H1 (cell line): Measurements from ENCODE around the gene TNFRSF8. TPM values are rescaled to one million over a fixed set of nuclear protein-coding genes. Genes with fewer than 3 reads are reported as not detected.
"Not testable (repeated sequence)": the region's sequence is repeated elsewhere in the genome, so short reads cannot be mapped to it uniquely, and the experiment has no call there.

Source experiments
- CTCF ChIA-PET: fragments of 300-600 bp; sonication (Branson Sonifier 250); formaldehyde crosslinking; loops from one replicate; lab custom pipeline; 2021; ENCODE audit not compliant: partially characterized antibody; lab: Charles Lee
- POLR2A ChIA-PET: fragments of 300-600 bp; sonication (Branson Sonifier 250); formaldehyde crosslinking; loops from one replicate; lab custom pipeline; 2021; ENCODE audit warnings: inconsistent platforms; ENCODE audit not compliant: partially characterized antibody; lab: Charles Lee
- DNase-seq, 2 experiments: peaks; one replicate each; pipeline versions ENCODE4 v3.0.0 to v3.0.0-alpha.2; 2010 to 2022; ENCODE audit warnings: low spot score in 2 of 2, low read depth in 1 of 2, mixed read lengths in 1 of 2
- FAIRE-seq: peaks from 2 replicates; lab custom pipeline; 2011; peaks lifted over from hg19 to GRCh38; lab: Jason Lieb, UNC
- H2AFZ ChIP-seq: 2 replicates; pipeline ENCODE4 v1.8.1; 2012; ENCODE audit warnings: low read length, inconsistent platforms
- H2AK5ac ChIP-seq: 2 replicates; pipeline ENCODE4 v1.6.1; 2013; ENCODE audit warnings: low read depth, low read length
- H2BK120ac ChIP-seq: replicated peaks from 2 replicates; pipeline ENCODE3; 2013; ENCODE audit warnings: low read depth, low read length, inconsistent platforms
- H2BK12ac ChIP-seq: 2 replicates; pipeline ENCODE4 v1.6.1; 2013; ENCODE audit warnings: low read depth, low read length
- H2BK15ac ChIP-seq: 2 replicates; pipeline ENCODE4 v1.6.1; 2013; ENCODE audit warnings: low read length
- H2BK20ac ChIP-seq: 2 replicates; pipeline ENCODE4 v1.6.1; 2013; ENCODE audit warnings: low read length
- H2BK5ac ChIP-seq: 2 replicates; pipeline ENCODE4 v1.6.1; 2013; ENCODE audit warnings: low read depth, low read length
- H3K14ac ChIP-seq: 2 replicates; pipeline ENCODE4 v1.6.1; 2013; ENCODE audit warnings: inconsistent platforms; ENCODE audit not compliant: insufficient read length
- H3K18ac ChIP-seq: 2 replicates; pipeline ENCODE4 v1.6.1; 2013; ENCODE audit warnings: low read length; ENCODE audit errors: extremely low read depth
- H3K23ac ChIP-seq: 2 replicates; pipeline ENCODE4 v1.6.1; 2013; ENCODE audit warnings: inconsistent platforms; ENCODE audit not compliant: insufficient read length
- H3K23me2 ChIP-seq: 2 replicates; pipeline ENCODE4 v1.6.1; 2013; ENCODE audit warnings: low read depth, low read length
- H3K27ac ChIP-seq: 2 replicates; pipeline ENCODE4 v1.6.1; 2011; ENCODE audit warnings: low read depth, low read length, inconsistent platforms
- H3K27me3 ChIP-seq, 4 experiments: replicated peaks in 1 of 4; 1 replicate in 1 of 4; 2 replicates in 3 of 4; pipeline versions ENCODE4 v1.6.1 to v1.8.1; 2011 to 2013; ENCODE audit warnings: low read length in 3 of 4, mild to moderate bottlenecking in 3 of 4, inconsistent platforms in 2 of 4, mixed read lengths in 2 of 4, moderate library complexity in 1 of 4; ENCODE audit not compliant: control insufficient read depth in 3 of 4, insufficient read depth in 3 of 4; ENCODE audit errors: extremely low read depth in 1 of 4
- H3K36me3 ChIP-seq, 4 experiments: 2 replicates each; pipeline versions ENCODE4 v1.6.1 to v1.8.1; 2011 to 2013; ENCODE audit warnings: mild to moderate bottlenecking in 4 of 4, low read length in 3 of 4, moderate library complexity in 2 of 4, control low read depth in 1 of 4, inconsistent platforms in 1 of 4; ENCODE audit not compliant: insufficient read depth in 4 of 4, control insufficient read depth in 2 of 4
- H3K4ac ChIP-seq: replicated peaks from 2 replicates; pipeline ENCODE3; 2013; ENCODE audit warnings: low read length, low read depth, mixed read lengths, inconsistent platforms; ENCODE audit not compliant: insufficient read length
- H3K4me1 ChIP-seq, 4 experiments: replicated peaks in 1 of 4; 1 replicate in 1 of 4; 2 replicates in 3 of 4; pipeline versions ENCODE4 v1.6.1 to v1.8.1; 2011 to 2013; ENCODE audit warnings: low read length in 3 of 4, inconsistent platforms in 2 of 4, mixed read lengths in 1 of 4; ENCODE audit not compliant: insufficient read depth in 4 of 4, control insufficient read depth in 3 of 4
- H3K4me2 ChIP-seq, 2 experiments: 2 replicates each; pipeline versions ENCODE4 v1.6.1 to v1.8.1; 2011 to 2013; ENCODE audit warnings: low read depth in 2 of 2, low read length in 2 of 2, control low read depth in 1 of 2, inconsistent platforms in 1 of 2, mild to moderate bottlenecking in 1 of 2; ENCODE audit not compliant: insufficient read depth in 1 of 2
- H3K4me3 ChIP-seq, 4 experiments: fragments of 200-600, 300-600 bp in 1 of 4; sonication (generic), shearing (Covaris generic), sonication (Bioruptor Twin) in 1 of 4; 2 replicates each; pipeline versions ENCODE4 v1.5.1 to v1.8.1; 2011 to 2016; ENCODE audit warnings: low read length in 4 of 4, low read depth in 3 of 4, control low read depth in 2 of 4, inconsistent platforms in 2 of 4, mild to moderate bottlenecking in 2 of 4, mixed read lengths in 1 of 4, moderate library complexity in 1 of 4; ENCODE audit not compliant: insufficient read depth in 2 of 4; ENCODE audit errors: extremely low read depth in 1 of 4
- H3K56ac ChIP-seq: replicated peaks from 2 replicates; pipeline ENCODE3; 2013; ENCODE audit warnings: low read depth, mild to moderate bottlenecking, mixed read lengths, low read length, inconsistent platforms; ENCODE audit not compliant: insufficient read length
- H3K79me1 ChIP-seq: 2 replicates; pipeline ENCODE4 v1.6.1; 2013; ENCODE audit warnings: low read depth, low read length, control low read depth
- H3K79me2 ChIP-seq, 2 experiments: 2 replicates each; pipeline versions ENCODE4 v1.6.1 to v1.8.1; 2012 to 2013; ENCODE audit warnings: low read length in 2 of 2, mild to moderate bottlenecking in 2 of 2, inconsistent platforms in 1 of 2; ENCODE audit not compliant: insufficient read depth in 2 of 2, control insufficient read depth in 1 of 2
- H3K9ac ChIP-seq, 4 experiments: replicated peaks in 1 of 4; 1 replicate in 1 of 4; 2 replicates in 3 of 4; pipeline versions ENCODE4 v1.6.1 to v1.8.1; 2011 to 2013; ENCODE audit warnings: low read depth in 3 of 4, low read length in 3 of 4, control low read depth in 2 of 4, mild to moderate bottlenecking in 2 of 4, moderate library complexity in 2 of 4, inconsistent platforms in 1 of 4; ENCODE audit errors: extremely low read depth in 1 of 4
- H3K9me3 ChIP-seq, 2 experiments: 2 replicates each; pipeline versions ENCODE4 v1.6.1 to v1.8.1; 2012 to 2013; ENCODE audit warnings: mild to moderate bottlenecking in 2 of 2, moderate library complexity in 2 of 2, control low read depth in 1 of 2, inconsistent platforms in 1 of 2, low read depth in 1 of 2, low read length in 1 of 2, mixed read lengths in 1 of 2; ENCODE audit not compliant: insufficient read depth in 2 of 2
- H4K20me1 ChIP-seq, 2 experiments: replicated peaks in 1 of 2; 2 replicates each; pipeline versions ENCODE3 to v1.8.1; 2011 to 2013; ENCODE audit warnings: inconsistent platforms in 2 of 2, low read length in 2 of 2, mild to moderate bottlenecking in 1 of 2; ENCODE audit not compliant: insufficient read depth in 2 of 2, control insufficient read depth in 1 of 2
- H4K5ac ChIP-seq: 2 replicates; pipeline ENCODE4 v1.6.1; 2013; ENCODE audit warnings: low read length, low read depth, mixed read lengths, inconsistent platforms; ENCODE audit not compliant: insufficient read length
- H4K8ac ChIP-seq: 2 replicates; pipeline ENCODE4 v1.8.0; 2013; ENCODE audit warnings: mild to moderate bottlenecking, moderate library complexity, low read length, inconsistent platforms; ENCODE audit not compliant: insufficient read depth; ENCODE audit errors: extremely low read depth
- H4K91ac ChIP-seq: replicated peaks from 2 replicates; pipeline ENCODE3; 2013; ENCODE audit warnings: low read length, mixed read lengths, inconsistent platforms; ENCODE audit not compliant: insufficient read length
- WGBS, 2 experiments: shearing (Covaris generic) in 1 of 2; methylation state at CpG; one replicate each; pipeline versions ENCODE4 v1.1.6 to v1.1.7; 2013 to 2015; ENCODE audit warnings: low lambda C conversion rate in 2 of 2, mixed read lengths in 2 of 2, inconsistent platforms in 1 of 2, low coverage in 1 of 2, missing lambda C conversion rate in 1 of 2; ENCODE audit not compliant: insufficient replicate concordance in 2 of 2, insufficient coverage in 1 of 2, insufficient read length in 1 of 2; ENCODE audit errors: extremely low coverage in 1 of 2, missing lambda C conversion rate in 1 of 2; 5-methylcytosine and 5-hydroxymethylcytosine counted together
- polyA plus RNA-seq, 7 experiments: library from polyadenylated mRNA; depleted of rRNA in 3 of 7; stranded (reverse) in 5 of 7; unstranded in 2 of 7; fragments of >200 nt in 5 of 7; fragments of 200-250 nt in 2 of 7; gene quantifications; 1 replicate in 5 of 7; 2 replicates in 1 of 7; 4 replicates in 1 of 7; pipeline versions ENCODE4 v1.2.1 to v1.2.3, GENCODE V29; 2011 to 2013; ENCODE audit warnings: missing spikeins in 2 of 7, mixed read lengths in 2 of 7
- total RNA-seq: library from RNA; stranded (reverse); fragmentation: NEBNext Ultra II Directional; extraction: Animal tissue kit (Norgen Biotek cat#: 25700); gene quantifications from 2 replicates; pipeline ENCODE4 v1.2.1, GENCODE V29; 2021

The TNFRSF8 gene
- total and polyA plus RNA-seq, 2 of the 8 experiments (the other 6 are each of a cell fraction or from before 2014, with no cell fraction given), result 23.2 to 32.7 TPM

- H3K9ac ChIP-seq, H3K23me2 ChIP-seq, H3K18ac ChIP-seq, H3K4me1 ChIP-seq, H3K4me2 ChIP-seq, H2BK15ac ChIP-seq, H2AFZ ChIP-seq, H3K14ac ChIP-seq, H3K27ac ChIP-seq, H2BK120ac ChIP-seq, H3K23ac ChIP-seq, FAIRE-seq, H3K4me3 ChIP-seq, H2AK5ac ChIP-seq, H3K79me1 ChIP-seq, POLR2A ChIA-PET, H2BK5ac ChIP-seq, H3K27me3 ChIP-seq, H4K5ac ChIP-seq, H3K9me3 ChIP-seq, H3K79me2 ChIP-seq, DNase-seq, H3K56ac ChIP-seq, H4K91ac ChIP-seq, H4K8ac ChIP-seq, H4K20me1 ChIP-seq, H3K4ac ChIP-seq, H2BK20ac ChIP-seq, H2BK12ac ChIP-seq: not testable (repeated sequence)
- WGBS, 2 experiments, result 91% methylated on average over 3 of the region's 3 CpGs; no CpG with 5 or more reads in 1 of the 2 experiments
- CTCF ChIA-PET, result interaction anchor here (1.0 to 1.9 kb wide), 4 partner anchors 9 to 175 kb away, joined by 3 to 4 read pairs (median 4); no protein-coding TSS in a partner anchor
- H3K36me3 ChIP-seq, result peaks cover 4 to 10% (median 6%) of the 10 kb centered on the region in 4 experiments; a peak in 6 of 8 replicates
These were observed 38.0 kb downstream of the TNFRSF8 start for GRCh38 chr1:12101120-12101519.
